ENCODE measurements around the gene TXNRD2. TPM values are rescaled to one million over a fixed set of nuclear protein-coding genes. Genes with fewer than 3 reads are reported as not detected.

TXNRD2 gene
- polyA plus RNA-seq, 1 donor from 2014 or later: 4.1 TPM

DNA sequence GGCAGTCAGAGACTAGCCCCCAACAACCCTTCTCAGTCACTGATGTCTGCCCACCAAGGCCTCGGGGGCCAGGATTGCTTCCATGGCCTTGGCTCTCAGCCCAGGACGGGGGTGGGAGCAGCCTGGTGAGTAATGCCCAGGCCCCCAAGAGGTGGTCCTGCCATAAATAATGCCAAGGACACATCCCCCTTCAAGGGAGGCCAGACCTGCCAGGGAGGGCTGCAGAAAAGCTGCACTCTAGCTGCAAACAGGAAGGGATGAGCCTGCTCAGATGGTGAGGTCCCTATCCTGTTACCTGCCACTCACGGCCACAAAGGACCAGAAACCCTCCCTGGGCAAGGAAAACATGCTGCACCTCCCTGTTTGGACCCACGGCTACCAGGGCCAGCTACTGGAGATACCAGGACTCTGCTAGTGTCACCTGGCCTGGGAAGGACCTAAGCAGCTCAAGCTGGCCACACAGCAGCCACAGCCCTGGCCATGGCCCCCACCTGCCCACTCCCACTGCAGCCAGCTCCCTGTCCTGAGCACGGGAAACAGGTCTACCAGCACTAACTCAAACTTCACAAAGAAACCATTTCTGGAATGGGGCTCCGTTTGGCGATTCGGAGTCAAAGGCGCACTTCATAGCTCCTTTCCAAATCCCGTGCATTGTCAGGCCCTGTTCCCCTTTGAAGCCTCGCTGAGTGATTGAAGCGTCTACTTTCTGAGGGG lies 99.1 kb downstream of the TXNRD2 start:
- no peak for TF ChIP-seq MXI1 (conservative IDR thresholded peaks at IDR 0.05; ENCODE audit: poor library complexity, severe bottlenecking)
- TF ChIP-seq, protein P1, sequence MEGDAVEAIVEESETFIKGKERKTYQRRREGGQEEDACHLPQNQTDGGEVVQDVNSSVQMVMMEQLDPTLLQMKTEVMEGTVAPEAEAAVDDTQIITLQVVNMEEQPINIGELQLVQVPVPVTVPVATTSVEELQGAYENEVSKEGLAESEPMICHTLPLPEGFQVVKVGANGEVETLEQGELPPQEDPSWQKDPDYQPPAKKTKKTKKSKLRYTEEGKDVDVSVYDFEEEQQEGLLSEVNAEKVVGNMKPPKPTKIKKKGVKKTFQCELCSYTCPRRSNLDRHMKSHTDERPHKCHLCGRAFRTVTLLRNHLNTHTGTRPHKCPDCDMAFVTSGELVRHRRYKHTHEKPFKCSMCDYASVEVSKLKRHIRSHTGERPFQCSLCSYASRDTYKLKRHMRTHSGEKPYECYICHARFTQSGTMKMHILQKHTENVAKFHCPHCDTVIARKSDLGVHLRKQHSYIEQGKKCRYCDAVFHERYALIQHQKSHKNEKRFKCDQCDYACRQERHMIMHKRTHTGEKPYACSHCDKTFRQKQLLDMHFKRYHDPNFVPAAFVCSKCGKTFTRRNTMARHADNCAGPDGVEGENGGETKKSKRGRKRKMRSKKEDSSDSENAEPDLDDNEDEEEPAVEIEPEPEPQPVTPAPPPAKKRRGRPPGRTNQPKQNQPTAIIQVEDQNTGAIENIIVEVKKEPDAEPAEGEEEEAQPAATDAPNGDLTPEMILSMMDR (IDR thresholded peaks at IDR 0.05; ENCODE audit: poor library complexity, severe bottlenecking): no peak
- TF ChIP-seq EP300 (conservative IDR thresholded peaks at IDR 0.05; ENCODE audit: poor library complexity, severe bottlenecking): no peak
- no peak for TF ChIP-seq SMC3 (conservative IDR thresholded peaks at IDR 0.05; ENCODE audit: poor library complexity)
- TF ChIP-seq RAD21 (conservative IDR thresholded peaks at IDR 0.05): no peak
- TF ChIP-seq POLR2AphosphoS5 (IDR thresholded peaks at IDR 0.05): no peak
- no peak for TF ChIP-seq TAF1 (IDR thresholded peaks at IDR 0.05; ENCODE audit: low read depth)
- TF ChIP-seq, protein P2, sequence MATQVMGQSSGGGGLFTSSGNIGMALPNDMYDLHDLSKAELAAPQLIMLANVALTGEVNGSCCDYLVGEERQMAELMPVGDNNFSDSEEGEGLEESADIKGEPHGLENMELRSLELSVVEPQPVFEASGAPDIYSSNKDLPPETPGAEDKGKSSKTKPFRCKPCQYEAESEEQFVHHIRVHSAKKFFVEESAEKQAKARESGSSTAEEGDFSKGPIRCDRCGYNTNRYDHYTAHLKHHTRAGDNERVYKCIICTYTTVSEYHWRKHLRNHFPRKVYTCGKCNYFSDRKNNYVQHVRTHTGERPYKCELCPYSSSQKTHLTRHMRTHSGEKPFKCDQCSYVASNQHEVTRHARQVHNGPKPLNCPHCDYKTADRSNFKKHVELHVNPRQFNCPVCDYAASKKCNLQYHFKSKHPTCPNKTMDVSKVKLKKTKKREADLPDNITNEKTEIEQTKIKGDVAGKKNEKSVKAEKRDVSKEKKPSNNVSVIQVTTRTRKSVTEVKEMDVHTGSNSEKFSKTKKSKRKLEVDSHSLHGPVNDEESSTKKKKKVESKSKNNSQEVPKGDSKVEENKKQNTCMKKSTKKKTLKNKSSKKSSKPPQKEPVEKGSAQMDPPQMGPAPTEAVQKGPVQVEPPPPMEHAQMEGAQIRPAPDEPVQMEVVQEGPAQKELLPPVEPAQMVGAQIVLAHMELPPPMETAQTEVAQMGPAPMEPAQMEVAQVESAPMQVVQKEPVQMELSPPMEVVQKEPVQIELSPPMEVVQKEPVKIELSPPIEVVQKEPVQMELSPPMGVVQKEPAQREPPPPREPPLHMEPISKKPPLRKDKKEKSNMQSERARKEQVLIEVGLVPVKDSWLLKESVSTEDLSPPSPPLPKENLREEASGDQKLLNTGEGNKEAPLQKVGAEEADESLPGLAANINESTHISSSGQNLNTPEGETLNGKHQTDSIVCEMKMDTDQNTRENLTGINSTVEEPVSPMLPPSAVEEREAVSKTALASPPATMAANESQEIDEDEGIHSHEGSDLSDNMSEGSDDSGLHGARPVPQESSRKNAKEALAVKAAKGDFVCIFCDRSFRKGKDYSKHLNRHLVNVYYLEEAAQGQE (IDR thresholded peaks at IDR 0.05; ENCODE audit: borderline replicate concordance): no peak
- TF ChIP-seq EZH2 (IDR thresholded peaks at IDR 0.05; ENCODE audit: borderline replicate concordance, insufficient read depth, low read length, poor library complexity, severe bottlenecking): no peak
- no peak overlapping the region for H3K4me2 ChIP-seq (ENCODE audit: low read length)
- no peak overlapping the region for H2AFZ ChIP-seq (ENCODE audit: low read depth, low read length)
- H3K79me2 ChIP-seq (replicated peaks; ENCODE audit: insufficient read depth, low read length): no peaks in the 10 kb centered on the region
- H3K27me3 ChIP-seq (ENCODE audit: insufficient read depth, low read depth, low read length): no peaks in the 10 kb centered on the region
- H3K9me3 ChIP-seq (ENCODE audit: low read length): no peaks in the 10 kb centered on the region
- no peaks in the 10 kb centered on the region for H4K20me1 ChIP-seq (ENCODE audit: insufficient read depth)
- H3K4me3 ChIP-seq (ENCODE audit: low read length): no peak overlapping the region
- H3K36me3 ChIP-seq (ENCODE audit: insufficient read depth, low read length): no peaks in the 10 kb centered on the region
- no peaks in the 10 kb centered on the region for H3F3A ChIP-seq (ENCODE audit: insufficient read depth, low read length, poor library complexity, severe bottlenecking)
- H3K9me2 ChIP-seq (ENCODE audit: insufficient read depth, low read length): no peaks in the 10 kb centered on the region
- H3K9ac ChIP-seq (ENCODE audit: low read length): no peak overlapping the region
- no peak overlapping the region for H3K27ac ChIP-seq (ENCODE audit: low read length)

DNA sequence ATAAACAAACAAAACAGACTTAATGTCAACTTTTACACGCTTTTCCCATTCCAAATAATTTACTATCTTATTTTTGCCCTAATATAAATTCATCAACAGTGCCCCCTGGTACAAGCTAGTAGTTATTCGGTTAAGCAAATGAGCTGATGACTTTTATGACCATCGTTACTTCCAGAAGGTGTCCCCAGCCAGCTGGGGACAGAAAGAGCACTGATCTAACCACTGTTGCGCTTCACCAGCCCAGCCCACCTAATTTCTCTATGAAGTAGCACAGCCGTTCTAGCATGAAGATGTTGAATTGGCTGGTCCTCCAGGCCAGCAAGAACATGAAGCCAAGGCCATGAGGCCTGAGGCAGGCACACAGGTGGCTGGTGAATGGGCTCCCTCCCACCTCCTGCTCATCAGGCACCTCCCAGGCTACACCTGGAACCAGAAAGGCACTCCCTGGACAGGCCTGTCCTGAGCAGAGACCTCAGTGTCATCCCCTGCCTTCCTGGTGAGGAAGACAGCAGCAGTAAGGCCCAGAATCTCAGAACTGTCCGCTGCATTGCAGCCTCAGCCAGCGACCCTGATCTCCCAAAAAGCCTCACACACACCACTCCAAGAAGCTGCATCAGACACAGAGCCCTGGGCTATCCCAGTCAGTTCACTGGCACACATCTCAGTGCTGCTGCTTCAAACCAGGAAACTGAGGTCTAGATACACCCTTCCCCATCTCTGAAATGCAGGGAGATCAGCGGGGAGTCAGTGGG lies 99.8 kb downstream of the TXNRD2 start:
- no peaks in the 10 kb centered on the region for H3K9me2 ChIP-seq (ENCODE audit: insufficient read depth, low read length)
- H2AFZ ChIP-seq (ENCODE audit: low read depth, low read length): no peak overlapping the region
- no peak overlapping the region for H3K27ac ChIP-seq (ENCODE audit: low read length)
- no peak for TF ChIP-seq RAD21 (conservative IDR thresholded peaks at IDR 0.05)
- no peak for TF ChIP-seq EP300 (conservative IDR thresholded peaks at IDR 0.05; ENCODE audit: poor library complexity, severe bottlenecking)
- H3K4me2 ChIP-seq (ENCODE audit: low read length): no peak overlapping the region
- no peak overlapping the region for H3K4me3 ChIP-seq (ENCODE audit: low read length)
- H3K9me3 ChIP-seq (ENCODE audit: low read length): no peaks in the 10 kb centered on the region
- no peaks in the 10 kb centered on the region for H3K27me3 ChIP-seq (ENCODE audit: insufficient read depth, low read depth, low read length)
- no peaks in the 10 kb centered on the region for H3K79me2 ChIP-seq (replicated peaks; ENCODE audit: insufficient read depth, low read length)
- no peaks in the 10 kb centered on the region for H4K20me1 ChIP-seq (ENCODE audit: insufficient read depth)
- H3K36me3 ChIP-seq (ENCODE audit: insufficient read depth, low read length): no peaks in the 10 kb centered on the region
- no peaks in the 10 kb centered on the region for H3F3A ChIP-seq (ENCODE audit: insufficient read depth, low read length, poor library complexity, severe bottlenecking)
- H3K9ac ChIP-seq (ENCODE audit: low read length): no peak overlapping the region
